ENCODE data around the gene PLXNA2.

DNA sequence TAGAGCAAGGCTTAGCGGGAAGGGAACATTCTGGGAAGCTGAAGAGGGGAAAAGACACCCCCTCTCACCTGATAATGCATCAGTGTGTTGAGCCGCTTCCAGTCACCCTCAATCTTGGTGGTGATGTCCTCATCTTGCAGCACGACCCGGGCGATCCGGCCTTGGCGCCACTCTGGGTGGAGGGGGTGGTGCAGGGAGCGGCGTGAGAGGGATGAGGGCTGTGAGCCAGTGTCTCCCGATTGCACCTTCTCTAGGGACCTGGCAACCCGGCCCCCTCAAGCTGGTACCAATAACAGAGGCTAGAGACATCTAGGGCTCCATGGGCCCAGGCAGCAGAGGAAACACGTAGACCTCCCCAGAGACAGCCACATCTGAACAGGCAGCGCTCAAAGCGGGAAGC lies 205.9 kb downstream of the PLXNA2 start:
- no peak for TF ChIP-seq POLR2A (IDR thresholded peaks at IDR 0.05)
- TF ChIP-seq, protein P1, sequence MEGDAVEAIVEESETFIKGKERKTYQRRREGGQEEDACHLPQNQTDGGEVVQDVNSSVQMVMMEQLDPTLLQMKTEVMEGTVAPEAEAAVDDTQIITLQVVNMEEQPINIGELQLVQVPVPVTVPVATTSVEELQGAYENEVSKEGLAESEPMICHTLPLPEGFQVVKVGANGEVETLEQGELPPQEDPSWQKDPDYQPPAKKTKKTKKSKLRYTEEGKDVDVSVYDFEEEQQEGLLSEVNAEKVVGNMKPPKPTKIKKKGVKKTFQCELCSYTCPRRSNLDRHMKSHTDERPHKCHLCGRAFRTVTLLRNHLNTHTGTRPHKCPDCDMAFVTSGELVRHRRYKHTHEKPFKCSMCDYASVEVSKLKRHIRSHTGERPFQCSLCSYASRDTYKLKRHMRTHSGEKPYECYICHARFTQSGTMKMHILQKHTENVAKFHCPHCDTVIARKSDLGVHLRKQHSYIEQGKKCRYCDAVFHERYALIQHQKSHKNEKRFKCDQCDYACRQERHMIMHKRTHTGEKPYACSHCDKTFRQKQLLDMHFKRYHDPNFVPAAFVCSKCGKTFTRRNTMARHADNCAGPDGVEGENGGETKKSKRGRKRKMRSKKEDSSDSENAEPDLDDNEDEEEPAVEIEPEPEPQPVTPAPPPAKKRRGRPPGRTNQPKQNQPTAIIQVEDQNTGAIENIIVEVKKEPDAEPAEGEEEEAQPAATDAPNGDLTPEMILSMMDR (IDR thresholded peaks at IDR 0.05): no peak

Data from vagina (tissue), 2 donors.